A549 treated with AZD2906 at 1 μM for 4 hours (cell line): ENCODE data around the gene CHMP5. TPM values are rescaled to one million over a fixed set of nuclear protein-coding genes. Genes with fewer than 3 reads are reported as not detected.

Source experiments
- total RNA-seq: library from RNA; stranded (reverse); fragments of 200-300 nt; extraction: Qiagen RNA extraction; gene quantifications from 5 replicates; pipeline ENCODE4 v1.2.3, GENCODE V29; 2022

Gene CHMP5
- 66.7 to 80.8 TPM (median 71.7 TPM) in 5 replicates for total RNA-seq

GRCh38 chr9:33264473-33265177, at the start of gene CHMP5, which contains the start of gene BAG1:
CHMP5 (plus strand) TSS chr9:33265049; CDS start chr9:33265079, 30 bp downstream.
BAG1 (minus strand) TSS chr9:33264708.

GRCh38 chr9:33239921-33240320, 24.9 kb upstream of the CHMP5 start, which contains the start of gene SPINK4:
SPINK4 (plus strand) TSS chr9:33240167; CDS start chr9:33240209, 42 bp downstream.

GRCh38 chr9:33290247-33291030, 25.6 kb downstream of the CHMP5 start, which contains the start of gene NFX1:
NFX1 (plus strand) TSS chr9:33290516; CDS start chr9:33290573, 57 bp downstream.

Other genes starting within 250 kb of the CHMP5 start
- 198 to 234 TPM (median 219 TPM) in 5 replicates for gene DNAJA1, start 239.8 kb upstream of the CHMP5 start, total RNA-seq
- gene SMU1, start 188.4 kb upstream of the CHMP5 start, total RNA-seq: 17.0 to 22.9 TPM (median 17.7 TPM) in 5 replicates
- gene B4GALT1, start 97.7 kb upstream of the CHMP5 start, total RNA-seq: 201 to 239 TPM (median 228 TPM) in 5 replicates
- gene SPINK4, start 24.9 kb upstream of the CHMP5 start, total RNA-seq: not detected in 5 replicates
- 113 to 132 TPM (median 127 TPM) in 5 replicates for gene BAG1, start 341 bp upstream of the CHMP5 start, total RNA-seq
- 30.1 to 32.4 TPM (median 31.7 TPM) in 5 replicates for gene NFX1, start 25.5 kb downstream of the CHMP5 start, total RNA-seq
- gene AQP7, start 137.5 kb downstream of the CHMP5 start, total RNA-seq: 0.25 to 0.53 TPM (median 0.32 TPM) in 5 replicates
- 18.8 to 31.6 TPM (median 24.2 TPM) in 5 replicates for gene AQP3, start 182.5 kb downstream of the CHMP5 start, total RNA-seq
- gene NOL6, start 208.9 kb downstream of the CHMP5 start, total RNA-seq: 66.8 to 75.7 TPM (median 73.8 TPM) in 5 replicates